ENCODE results near the gene COL21A1.

The COL21A1 gene

GRCh38 chr6:56245903-56246351, 1.5 kb downstream of the COL21A1 start:
- no peak for DNase-seq (ENCODE audit: low read depth)

- no peak for DNase-seq (ENCODE audit: low read depth)
These were observed 2.7 kb downstream of the COL21A1 start for GRCh38 chr6:56244528-56245253.

- DNase-seq (ENCODE audit: low read depth) = no peak
These were observed 3.3 kb downstream of the COL21A1 start for GRCh38 chr6:56244089-56244488.

GRCh38 chr6:56243518-56244070, 3.8 kb downstream of the COL21A1 start:
- DNase-seq (ENCODE audit: low read depth) = no peak

GRCh38 chr6:56242346-56242745, 5.0 kb downstream of the COL21A1 start:
- DNase-seq (ENCODE audit: low read depth) = no peak

- DNase-seq (ENCODE audit: low read depth) = no peak
These were observed 6.1 kb downstream of the COL21A1 start for GRCh38 chr6:56241124-56241802.

GRCh38 chr6:56238352-56238751, 9.0 kb downstream of the COL21A1 start:
- no peak for DNase-seq (ENCODE audit: low read depth)

GRCh38 chr6:56235245-56235644, 12.1 kb downstream of the COL21A1 start:
- DNase-seq (ENCODE audit: low read depth) = no peak

GRCh38 chr6:56232436-56232835, 14.9 kb downstream of the COL21A1 start:
- no peak for DNase-seq (ENCODE audit: low read depth)

- DNase-seq (ENCODE audit: low read depth) = no peak
These were observed 15.6 kb downstream of the COL21A1 start for GRCh38 chr6:56231827-56232226.

- DNase-seq (ENCODE audit: low read depth) = no peak
These were observed 16.3 kb downstream of the COL21A1 start for GRCh38 chr6:56230976-56231566.

- peak; percentile 74 for DNase-seq (ENCODE audit: low read depth)
These were observed 20.1 kb downstream of the COL21A1 start for GRCh38 chr6:56227071-56227879.

GRCh38 chr6:56223995-56224394, 23.4 kb downstream of the COL21A1 start:
- DNase-seq (ENCODE audit: low read depth) = peak; percentile 23

GRCh38 chr6:56222499-56222898, 24.9 kb downstream of the COL21A1 start:
- no peak for DNase-seq (ENCODE audit: low read depth)

GRCh38 chr6:56220078-56220477, 27.3 kb downstream of the COL21A1 start:
- DNase-seq (ENCODE audit: low read depth) = no peak

GRCh38 chr6:56214703-56215101, 32.7 kb downstream of the COL21A1 start:
- no peak for DNase-seq (ENCODE audit: low read depth)

- no peak for DNase-seq (ENCODE audit: low read depth)
These were observed 33.2 kb downstream of the COL21A1 start for GRCh38 chr6:56214041-56214702.

- DNase-seq (ENCODE audit: low read depth) = no peak
These were observed 35.7 kb downstream of the COL21A1 start for GRCh38 chr6:56211724-56212123.

- DNase-seq (ENCODE audit: low read depth) = no peak
These were observed 43.2 kb downstream of the COL21A1 start for GRCh38 chr6:56204134-56204533.

GRCh38 chr6:56199956-56200355, 47.4 kb downstream of the COL21A1 start:
- peak; percentile 43 for DNase-seq (ENCODE audit: low read depth)

GRCh38 chr6:56193846-56194245, 53.5 kb downstream of the COL21A1 start:
- peak; percentile 37 for DNase-seq (ENCODE audit: low read depth)
